WTC11 (cell line): ENCODE measurements around the gene HDC. TPM values are rescaled to one million over a fixed set of nuclear protein-coding genes. Genes with fewer than 3 reads are reported as not detected.

Experiments used
- ATAC-seq: fragments of 200-7000 bp; cut with Tn5 transposase; 2 replicates; pipeline ENCODE4 v1.10.0; 2021; ENCODE audit warnings: mild to moderate bottlenecking, moderate library complexity
- CTCF ChIA-PET: fragments of 300-600 bp; sonication (Branson Sonifier 250); formaldehyde crosslinking; loops from one replicate; lab custom pipeline; 2021; ENCODE audit warnings: antibody characterized with exemption; lab: Charles Lee
- POLR2A ChIA-PET: fragments of 350-600 bp; sonication (Branson Sonifier 250); formaldehyde crosslinking; loops from one replicate; lab custom pipeline; 2021; ENCODE audit warnings: antibody characterized with exemption; lab: Charles Lee
- DNase-seq: peaks from one replicate; pipeline ENCODE4 v3.0.0; 2021; ENCODE audit warnings: low spot score
- H3K27ac Mint-ChIP-seq: 2 replicates; pipeline ENCODE4 v1.8.0; 2021; ENCODE audit warnings: mixed read lengths
- H3K27me3 Mint-ChIP-seq: 2 replicates; pipeline ENCODE4 v1.8.0; 2021; ENCODE audit warnings: low read depth, mild to moderate bottlenecking, moderate library complexity, mixed read lengths
- H3K36me3 Mint-ChIP-seq: 2 replicates; pipeline ENCODE4 v1.8.0; 2021; ENCODE audit warnings: mixed read lengths
- H3K4me1 Mint-ChIP-seq: 2 replicates; pipeline ENCODE4 v1.8.0; 2022; ENCODE audit warnings: mixed read lengths
- H3K4me3 Mint-ChIP-seq: 2 replicates; pipeline ENCODE4 v1.8.0; 2021; ENCODE audit warnings: mild to moderate bottlenecking, moderate library complexity, mixed read lengths
- H3K9me3 Mint-ChIP-seq: 2 replicates; pipeline ENCODE4 v1.8.0; 2021; ENCODE audit warnings: mixed read lengths
- CREM ChIP-seq: sonication (generic); formaldehyde crosslinking; IDR thresholded peaks from 2 replicates; pipeline ENCODE4 v1.8.1; 2022; ENCODE audit warnings: mild to moderate bottlenecking, missing genetic modification reagents, moderate library complexity
- ETV6 ChIP-seq: sonication (generic); formaldehyde crosslinking; IDR thresholded peaks from 2 replicates; pipeline ENCODE4 v1.8.1; 2022; ENCODE audit warnings: mild to moderate bottlenecking, missing genetic modification reagents
- HMGA2 ChIP-seq: fragments of 250-450 bp; sonication (Bioruptor Pico); IDR thresholded peaks from 2 replicates; pipeline ENCODE4 v1.4.0; 2021; ENCODE audit warnings: mild to moderate bottlenecking, moderate library complexity
- JAZF1 ChIP-seq: fragments of 250-450 bp; sonication (Bioruptor Pico); IDR thresholded peaks from 2 replicates; pipeline ENCODE4 v1.9.0; 2021; ENCODE audit warnings: moderate library complexity, mild to moderate bottlenecking, inconsistent platforms
- MXD4 ChIP-seq: fragments of 250-450 bp; sonication (Bioruptor Pico); IDR thresholded peaks from 2 replicates; pipeline ENCODE4 v1.8.0; 2021; ENCODE audit warnings: mild to moderate bottlenecking, moderate library complexity, borderline replicate concordance
- NFYB ChIP-seq: sonication (generic); formaldehyde crosslinking; conservative IDR thresholded peaks from 2 replicates; pipeline ENCODE4 v1.8.0; 2022; ENCODE audit warnings: low read depth, missing genetic modification reagents
- SMAD3 ChIP-seq: sonication (generic); formaldehyde crosslinking; IDR thresholded peaks from 2 replicates; pipeline ENCODE4 v1.8.0; 2022; ENCODE audit warnings: missing genetic modification reagents, mild to moderate bottlenecking, borderline replicate concordance
- ZNF121 ChIP-seq: sonication (generic); formaldehyde crosslinking; IDR thresholded peaks from 2 replicates; pipeline ENCODE4 v1.8.0; 2023; ENCODE audit warnings: missing genetic modification reagents
- ZNF232 ChIP-seq: sonication (generic); formaldehyde crosslinking; IDR thresholded peaks from 2 replicates; pipeline ENCODE4 v1.8.0; 2022; ENCODE audit warnings: mild to moderate bottlenecking, missing genetic modification reagents
- ZNF671 ChIP-seq: fragments of 250-450 bp; sonication (Bioruptor Pico); IDR thresholded peaks from 2 replicates; pipeline ENCODE4 v1.8.0; 2021; ENCODE audit warnings: mild to moderate bottlenecking
- total RNA-seq: library from RNA; stranded (reverse); gene quantifications from 3 replicates; pipeline ENCODE4 v1.2.3, GENCODE V29; 2021
- TF ChIP-seq, protein P1 (sequence below): sonication (generic); formaldehyde crosslinking; IDR thresholded peaks from 2 replicates; pipeline ENCODE4 v1.8.0; 2022; ENCODE audit warnings: mild to moderate bottlenecking, missing genetic modification reagents
- TF ChIP-seq, protein P2 (sequence below): sonication (generic); formaldehyde crosslinking; IDR thresholded peaks from 2 replicates; pipeline ENCODE4 v1.8.1; 2022; ENCODE audit warnings: missing genetic modification reagents, borderline replicate concordance
- TF ChIP-seq, protein P3 (sequence below): sonication (generic); formaldehyde crosslinking; IDR thresholded peaks from 2 replicates; pipeline ENCODE4 v1.8.0; 2023; ENCODE audit warnings: missing genetic modification reagents, mild to moderate bottlenecking, borderline replicate concordance
- TF ChIP-seq, protein P4 (sequence below): fragments of 250-450 bp; sonication (Bioruptor Pico); IDR thresholded peaks from 2 replicates; pipeline ENCODE4 v2.1.2; 2022; ENCODE audit warnings: mild to moderate bottlenecking, moderate library complexity
- TF ChIP-seq, protein P5 (sequence below): fragments of 250-450 bp; sonication (Bioruptor Pico); IDR thresholded peaks from 2 replicates; pipeline ENCODE4 v1.9.0; 2021; ENCODE audit warnings: mild to moderate bottlenecking
- TF ChIP-seq, protein P6 (sequence below): sonication (generic); formaldehyde crosslinking; IDR thresholded peaks from 2 replicates; pipeline ENCODE4 v1.8.0; 2023; ENCODE audit warnings: missing genetic modification reagents
- TF ChIP-seq, protein P7 (sequence below): sonication (generic); formaldehyde crosslinking; IDR thresholded peaks from 2 replicates; pipeline ENCODE4 v1.8.0; 2022; ENCODE audit warnings: mild to moderate bottlenecking, missing genetic modification reagents

The HDC gene
- total RNA-seq, 1 experiment from 2014 or later, result not detected

DNA sequence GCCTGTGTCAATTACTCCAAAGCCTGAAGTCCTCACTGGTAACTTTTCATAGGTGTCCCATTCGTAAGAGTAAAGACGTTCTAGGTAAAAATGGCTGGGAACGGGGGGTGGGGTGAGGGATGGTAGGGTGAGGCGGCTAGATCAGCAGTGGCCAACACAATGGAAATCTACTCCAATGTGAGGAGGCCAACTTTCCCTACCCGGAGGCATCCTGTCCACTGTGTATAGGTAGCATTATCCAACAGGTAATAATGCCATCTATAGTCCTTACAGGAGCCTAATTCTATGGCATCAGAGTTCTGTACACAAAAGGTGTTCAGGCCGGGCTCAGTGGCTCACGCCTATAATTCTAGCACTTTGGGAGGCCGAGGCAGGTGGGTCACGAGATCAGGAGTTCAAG is 29.1 kb downstream of the HDC start:
- TF ChIP-seq, protein P1, sequence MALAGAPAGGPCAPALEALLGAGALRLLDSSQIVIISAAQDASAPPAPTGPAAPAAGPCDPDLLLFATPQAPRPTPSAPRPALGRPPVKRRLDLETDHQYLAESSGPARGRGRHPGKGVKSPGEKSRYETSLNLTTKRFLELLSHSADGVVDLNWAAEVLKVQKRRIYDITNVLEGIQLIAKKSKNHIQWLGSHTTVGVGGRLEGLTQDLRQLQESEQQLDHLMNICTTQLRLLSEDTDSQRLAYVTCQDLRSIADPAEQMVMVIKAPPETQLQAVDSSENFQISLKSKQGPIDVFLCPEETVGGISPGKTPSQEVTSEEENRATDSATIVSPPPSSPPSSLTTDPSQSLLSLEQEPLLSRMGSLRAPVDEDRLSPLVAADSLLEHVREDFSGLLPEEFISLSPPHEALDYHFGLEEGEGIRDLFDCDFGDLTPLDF, result no peak
- H3K4me1 Mint-ChIP-seq, result no peaks in the 10 kb centered on the region
- H3K27ac Mint-ChIP-seq, result no peak overlapping the region
- no peak overlapping the region for H3K4me3 Mint-ChIP-seq
- DNase-seq (no peak), ATAC-seq (no peak)
- no peaks in the 10 kb centered on the region for H3K9me3 Mint-ChIP-seq
- no peaks in the 10 kb centered on the region for H3K27me3 Mint-ChIP-seq
- H3K36me3 Mint-ChIP-seq, result no peaks in the 10 kb centered on the region
- ChIA-PET CTCF (no interaction called here), POLR2A (no interaction called here)

DNA sequence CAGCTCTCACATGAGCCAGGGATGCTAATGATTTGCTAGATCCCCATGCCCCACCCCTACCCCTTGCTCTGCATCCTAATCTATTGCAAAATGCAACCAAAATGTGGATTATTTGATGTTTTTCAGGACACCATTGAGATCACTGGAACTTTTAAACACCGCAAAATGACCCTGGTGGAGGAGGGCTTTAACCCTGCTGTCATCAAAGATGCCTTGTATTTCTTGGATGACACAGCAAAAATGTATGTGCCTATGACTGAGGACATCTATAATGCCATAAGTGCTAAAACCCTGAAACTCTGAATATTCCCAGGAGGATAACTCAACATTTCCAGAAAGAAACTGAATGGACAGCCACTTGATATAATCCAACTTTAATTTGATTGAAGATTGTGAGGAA is 29.7 kb downstream of the HDC start:
- TF ChIP-seq MXD4 (no peak), ZNF232 (CRISPR knock-in tag) (no peak), ZNF121 (CRISPR knock-in tag) (no peak), ETV6 (no peak), JAZF1 (CRISPR knock-in tag) (no peak), HMGA2 (no peak), SMAD3 (CRISPR knock-in tag) (no peak), ZNF671 (no peak), CREM (no peak), NFYB (CRISPR knock-in tag) (no peak)
- TF ChIP-seq, protein P2, sequence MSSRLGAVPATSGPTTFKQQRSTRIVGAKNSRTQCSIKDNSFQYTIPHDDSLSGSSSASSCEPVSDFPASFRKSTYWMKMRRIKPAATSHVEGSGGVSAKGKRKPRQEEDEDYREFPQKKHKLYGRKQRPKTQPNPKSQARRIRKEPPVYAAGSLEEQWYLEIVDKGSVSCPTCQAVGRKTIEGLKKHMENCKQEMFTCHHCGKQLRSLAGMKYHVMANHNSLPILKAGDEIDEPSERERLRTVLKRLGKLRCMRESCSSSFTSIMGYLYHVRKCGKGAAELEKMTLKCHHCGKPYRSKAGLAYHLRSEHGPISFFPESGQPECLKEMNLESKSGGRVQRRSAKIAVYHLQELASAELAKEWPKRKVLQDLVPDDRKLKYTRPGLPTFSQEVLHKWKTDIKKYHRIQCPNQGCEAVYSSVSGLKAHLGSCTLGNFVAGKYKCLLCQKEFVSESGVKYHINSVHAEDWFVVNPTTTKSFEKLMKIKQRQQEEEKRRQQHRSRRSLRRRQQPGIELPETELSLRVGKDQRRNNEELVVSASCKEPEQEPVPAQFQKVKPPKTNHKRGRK (CRISPR knock-in tag), result no peak
- TF ChIP-seq, protein P3, sequence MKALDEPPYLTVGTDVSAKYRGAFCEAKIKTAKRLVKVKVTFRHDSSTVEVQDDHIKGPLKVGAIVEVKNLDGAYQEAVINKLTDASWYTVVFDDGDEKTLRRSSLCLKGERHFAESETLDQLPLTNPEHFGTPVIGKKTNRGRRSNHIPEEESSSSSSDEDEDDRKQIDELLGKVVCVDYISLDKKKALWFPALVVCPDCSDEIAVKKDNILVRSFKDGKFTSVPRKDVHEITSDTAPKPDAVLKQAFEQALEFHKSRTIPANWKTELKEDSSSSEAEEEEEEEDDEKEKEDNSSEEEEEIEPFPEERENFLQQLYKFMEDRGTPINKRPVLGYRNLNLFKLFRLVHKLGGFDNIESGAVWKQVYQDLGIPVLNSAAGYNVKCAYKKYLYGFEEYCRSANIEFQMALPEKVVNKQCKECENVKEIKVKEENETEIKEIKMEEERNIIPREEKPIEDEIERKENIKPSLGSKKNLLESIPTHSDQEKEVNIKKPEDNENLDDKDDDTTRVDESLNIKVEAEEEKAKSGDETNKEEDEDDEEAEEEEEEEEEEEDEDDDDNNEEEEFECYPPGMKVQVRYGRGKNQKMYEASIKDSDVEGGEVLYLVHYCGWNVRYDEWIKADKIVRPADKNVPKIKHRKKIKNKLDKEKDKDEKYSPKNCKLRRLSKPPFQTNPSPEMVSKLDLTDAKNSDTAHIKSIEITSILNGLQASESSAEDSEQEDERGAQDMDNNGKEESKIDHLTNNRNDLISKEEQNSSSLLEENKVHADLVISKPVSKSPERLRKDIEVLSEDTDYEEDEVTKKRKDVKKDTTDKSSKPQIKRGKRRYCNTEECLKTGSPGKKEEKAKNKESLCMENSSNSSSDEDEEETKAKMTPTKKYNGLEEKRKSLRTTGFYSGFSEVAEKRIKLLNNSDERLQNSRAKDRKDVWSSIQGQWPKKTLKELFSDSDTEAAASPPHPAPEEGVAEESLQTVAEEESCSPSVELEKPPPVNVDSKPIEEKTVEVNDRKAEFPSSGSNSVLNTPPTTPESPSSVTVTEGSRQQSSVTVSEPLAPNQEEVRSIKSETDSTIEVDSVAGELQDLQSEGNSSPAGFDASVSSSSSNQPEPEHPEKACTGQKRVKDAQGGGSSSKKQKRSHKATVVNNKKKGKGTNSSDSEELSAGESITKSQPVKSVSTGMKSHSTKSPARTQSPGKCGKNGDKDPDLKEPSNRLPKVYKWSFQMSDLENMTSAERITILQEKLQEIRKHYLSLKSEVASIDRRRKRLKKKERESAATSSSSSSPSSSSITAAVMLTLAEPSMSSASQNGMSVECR (CRISPR knock-in tag), result no peak
- TF ChIP-seq, protein P4, sequence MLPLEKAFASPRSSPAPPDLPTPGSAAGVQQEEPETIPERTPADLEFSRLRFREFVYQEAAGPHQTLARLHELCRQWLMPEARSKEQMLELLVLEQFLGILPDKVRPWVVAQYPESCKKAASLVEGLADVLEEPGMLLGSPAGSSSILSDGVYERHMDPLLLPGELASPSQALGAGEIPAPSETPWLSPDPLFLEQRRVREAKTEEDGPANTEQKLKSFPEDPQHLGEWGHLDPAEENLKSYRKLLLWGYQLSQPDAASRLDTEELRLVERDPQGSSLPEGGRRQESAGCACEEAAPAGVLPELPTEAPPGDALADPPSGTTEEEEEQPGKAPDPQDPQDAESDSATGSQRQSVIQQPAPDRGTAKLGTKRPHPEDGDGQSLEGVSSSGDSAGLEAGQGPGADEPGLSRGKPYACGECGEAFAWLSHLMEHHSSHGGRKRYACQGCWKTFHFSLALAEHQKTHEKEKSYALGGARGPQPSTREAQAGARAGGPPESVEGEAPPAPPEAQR, result no peak
- TF ChIP-seq, protein P5, sequence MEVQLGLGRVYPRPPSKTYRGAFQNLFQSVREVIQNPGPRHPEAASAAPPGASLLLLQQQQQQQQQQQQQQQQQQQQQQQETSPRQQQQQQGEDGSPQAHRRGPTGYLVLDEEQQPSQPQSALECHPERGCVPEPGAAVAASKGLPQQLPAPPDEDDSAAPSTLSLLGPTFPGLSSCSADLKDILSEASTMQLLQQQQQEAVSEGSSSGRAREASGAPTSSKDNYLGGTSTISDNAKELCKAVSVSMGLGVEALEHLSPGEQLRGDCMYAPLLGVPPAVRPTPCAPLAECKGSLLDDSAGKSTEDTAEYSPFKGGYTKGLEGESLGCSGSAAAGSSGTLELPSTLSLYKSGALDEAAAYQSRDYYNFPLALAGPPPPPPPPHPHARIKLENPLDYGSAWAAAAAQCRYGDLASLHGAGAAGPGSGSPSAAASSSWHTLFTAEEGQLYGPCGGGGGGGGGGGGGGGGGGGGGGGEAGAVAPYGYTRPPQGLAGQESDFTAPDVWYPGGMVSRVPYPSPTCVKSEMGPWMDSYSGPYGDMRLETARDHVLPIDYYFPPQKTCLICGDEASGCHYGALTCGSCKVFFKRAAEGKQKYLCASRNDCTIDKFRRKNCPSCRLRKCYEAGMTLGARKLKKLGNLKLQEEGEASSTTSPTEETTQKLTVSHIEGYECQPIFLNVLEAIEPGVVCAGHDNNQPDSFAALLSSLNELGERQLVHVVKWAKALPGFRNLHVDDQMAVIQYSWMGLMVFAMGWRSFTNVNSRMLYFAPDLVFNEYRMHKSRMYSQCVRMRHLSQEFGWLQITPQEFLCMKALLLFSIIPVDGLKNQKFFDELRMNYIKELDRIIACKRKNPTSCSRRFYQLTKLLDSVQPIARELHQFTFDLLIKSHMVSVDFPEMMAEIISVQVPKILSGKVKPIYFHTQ (CRISPR knock-in tag), result no peak
- TF ChIP-seq, protein P6, sequence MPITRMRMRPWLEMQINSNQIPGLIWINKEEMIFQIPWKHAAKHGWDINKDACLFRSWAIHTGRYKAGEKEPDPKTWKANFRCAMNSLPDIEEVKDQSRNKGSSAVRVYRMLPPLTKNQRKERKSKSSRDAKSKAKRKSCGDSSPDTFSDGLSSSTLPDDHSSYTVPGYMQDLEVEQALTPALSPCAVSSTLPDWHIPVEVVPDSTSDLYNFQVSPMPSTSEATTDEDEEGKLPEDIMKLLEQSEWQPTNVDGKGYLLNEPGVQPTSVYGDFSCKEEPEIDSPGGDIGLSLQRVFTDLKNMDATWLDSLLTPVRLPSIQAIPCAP (CRISPR knock-in tag), result no peak
- TF ChIP-seq, protein P7, sequence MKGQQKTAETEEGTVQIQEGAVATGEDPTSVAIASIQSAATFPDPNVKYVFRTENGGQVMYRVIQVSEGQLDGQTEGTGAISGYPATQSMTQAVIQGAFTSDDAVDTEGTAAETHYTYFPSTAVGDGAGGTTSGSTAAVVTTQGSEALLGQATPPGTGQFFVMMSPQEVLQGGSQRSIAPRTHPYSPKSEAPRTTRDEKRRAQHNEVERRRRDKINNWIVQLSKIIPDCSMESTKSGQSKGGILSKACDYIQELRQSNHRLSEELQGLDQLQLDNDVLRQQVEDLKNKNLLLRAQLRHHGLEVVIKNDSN (CRISPR knock-in tag), result no peak
- Mint-ChIP-seq H3K4me1 (no peaks in the 10 kb centered on the region), H3K36me3 (no peaks in the 10 kb centered on the region), H3K9me3 (no peaks in the 10 kb centered on the region), H3K27me3 (no peaks in the 10 kb centered on the region), H3K4me3 (no peak overlapping the region), H3K27ac (no peak overlapping the region)
- ChIA-PET CTCF (interaction anchor here (1.3 kb wide), 1 partner anchor 88 kb away, joined by 3 read pairs; no protein-coding TSS in a partner anchor), POLR2A (no interaction called here)
- no peak for ATAC-seq
- DNase-seq, result no peak
